Measurements from ENCODE around the gene CGB3.
"Not testable (repeated sequence)": the region's sequence is repeated elsewhere in the genome, so short reads cannot be mapped to it uniquely, and the experiment has no call there.

DNA sequence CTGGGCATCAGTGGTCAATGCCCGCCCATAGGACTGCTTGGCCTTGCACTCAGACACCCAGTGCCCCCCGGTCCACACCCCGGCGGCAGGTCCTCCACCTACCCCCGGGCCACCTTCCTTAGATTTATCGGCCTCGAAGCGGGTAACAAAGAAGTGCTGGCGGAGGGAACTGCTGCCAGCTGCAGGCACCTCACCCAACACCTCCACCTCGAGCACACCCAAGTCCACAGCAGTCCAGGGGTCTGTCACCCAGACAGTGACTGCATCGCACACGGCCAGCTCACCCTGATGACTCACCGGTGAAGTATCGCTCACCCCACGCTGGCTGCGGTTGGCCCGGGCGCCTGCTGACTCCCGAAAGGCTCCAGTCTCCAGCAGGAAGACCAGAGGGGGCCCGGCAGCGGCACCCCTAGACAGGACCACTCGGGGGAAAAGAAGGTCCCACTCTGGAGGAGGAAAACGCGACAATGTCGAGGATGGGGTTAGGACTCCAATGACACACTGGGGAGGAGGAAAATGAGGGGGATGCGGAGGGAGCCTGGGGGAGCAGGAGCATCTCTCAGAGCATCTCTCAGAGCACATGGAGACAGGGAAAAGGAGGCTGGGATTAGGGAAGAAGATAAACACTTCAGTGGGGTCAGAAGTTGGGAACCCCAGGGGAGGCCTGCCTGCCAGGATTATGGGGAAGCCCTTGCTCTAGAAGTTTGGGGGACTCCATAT lies 14.6 kb upstream of the CGB3 start:
- TF ChIP-seq, protein P1, sequence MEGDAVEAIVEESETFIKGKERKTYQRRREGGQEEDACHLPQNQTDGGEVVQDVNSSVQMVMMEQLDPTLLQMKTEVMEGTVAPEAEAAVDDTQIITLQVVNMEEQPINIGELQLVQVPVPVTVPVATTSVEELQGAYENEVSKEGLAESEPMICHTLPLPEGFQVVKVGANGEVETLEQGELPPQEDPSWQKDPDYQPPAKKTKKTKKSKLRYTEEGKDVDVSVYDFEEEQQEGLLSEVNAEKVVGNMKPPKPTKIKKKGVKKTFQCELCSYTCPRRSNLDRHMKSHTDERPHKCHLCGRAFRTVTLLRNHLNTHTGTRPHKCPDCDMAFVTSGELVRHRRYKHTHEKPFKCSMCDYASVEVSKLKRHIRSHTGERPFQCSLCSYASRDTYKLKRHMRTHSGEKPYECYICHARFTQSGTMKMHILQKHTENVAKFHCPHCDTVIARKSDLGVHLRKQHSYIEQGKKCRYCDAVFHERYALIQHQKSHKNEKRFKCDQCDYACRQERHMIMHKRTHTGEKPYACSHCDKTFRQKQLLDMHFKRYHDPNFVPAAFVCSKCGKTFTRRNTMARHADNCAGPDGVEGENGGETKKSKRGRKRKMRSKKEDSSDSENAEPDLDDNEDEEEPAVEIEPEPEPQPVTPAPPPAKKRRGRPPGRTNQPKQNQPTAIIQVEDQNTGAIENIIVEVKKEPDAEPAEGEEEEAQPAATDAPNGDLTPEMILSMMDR (conservative IDR thresholded peaks at IDR 0.05; ENCODE audit: low read depth, low read length): not testable (repeated sequence)
- TF ChIP-seq MAFK (IDR thresholded peaks at IDR 0.05; ENCODE audit: low read depth, low read length); RAD21 (IDR thresholded peaks at IDR 0.05; ENCODE audit: low read length): not testable (repeated sequence)

Data from IMR-90 (cell line).